ENCODE data around the gene KRT40.

GRCh38 chr17:41016578-41017215, 32.6 kb upstream of the KRT40 start:
- no peak for TF ChIP-seq POLR2A (IDR thresholded peaks at IDR 0.05; ENCODE audit: low read depth, low read length)
- TF ChIP-seq POLR2AphosphoS5 (IDR thresholded peaks at IDR 0.05; ENCODE audit: low read depth, low read length): no peak
- TF ChIP-seq TAF1 (IDR thresholded peaks at IDR 0.05; ENCODE audit: low read depth, low read length): no peak

Data from GM12891 (cell line).